ENCODE data around the gene USE1.

GRCh38 chr19:17183271-17183761, 31.8 kb upstream of the USE1 start:
- TF ChIP-seq, protein P1, sequence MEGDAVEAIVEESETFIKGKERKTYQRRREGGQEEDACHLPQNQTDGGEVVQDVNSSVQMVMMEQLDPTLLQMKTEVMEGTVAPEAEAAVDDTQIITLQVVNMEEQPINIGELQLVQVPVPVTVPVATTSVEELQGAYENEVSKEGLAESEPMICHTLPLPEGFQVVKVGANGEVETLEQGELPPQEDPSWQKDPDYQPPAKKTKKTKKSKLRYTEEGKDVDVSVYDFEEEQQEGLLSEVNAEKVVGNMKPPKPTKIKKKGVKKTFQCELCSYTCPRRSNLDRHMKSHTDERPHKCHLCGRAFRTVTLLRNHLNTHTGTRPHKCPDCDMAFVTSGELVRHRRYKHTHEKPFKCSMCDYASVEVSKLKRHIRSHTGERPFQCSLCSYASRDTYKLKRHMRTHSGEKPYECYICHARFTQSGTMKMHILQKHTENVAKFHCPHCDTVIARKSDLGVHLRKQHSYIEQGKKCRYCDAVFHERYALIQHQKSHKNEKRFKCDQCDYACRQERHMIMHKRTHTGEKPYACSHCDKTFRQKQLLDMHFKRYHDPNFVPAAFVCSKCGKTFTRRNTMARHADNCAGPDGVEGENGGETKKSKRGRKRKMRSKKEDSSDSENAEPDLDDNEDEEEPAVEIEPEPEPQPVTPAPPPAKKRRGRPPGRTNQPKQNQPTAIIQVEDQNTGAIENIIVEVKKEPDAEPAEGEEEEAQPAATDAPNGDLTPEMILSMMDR (IDR thresholded peaks at IDR 0.05) = peak in 1 of 6 experiments; percentile 9
- TF ChIP-seq EP300 (IDR thresholded peaks at IDR 0.05) = no peak
- no peak for TF ChIP-seq POLR2A (IDR thresholded peaks at IDR 0.05)

Measured in upper lobe of left lung (tissue), 4 donors.